Thyroid gland (tissue), 4 donors: ENCODE measurements around the gene ZNF726. TPM values are rescaled to one million over a fixed set of nuclear protein-coding genes. Genes with fewer than 3 reads are reported as not detected.
"Not testable (repeated sequence)": the region's sequence is repeated elsewhere in the genome, so short reads cannot be mapped to it uniquely, and the experiment has no call there.

Experiments used
- DNase-seq, 2 donors: peaks; one replicate each; pipeline ENCODE4 v3.0.0-alpha.2; 2019
- H3K27ac ChIP-seq, 3 donors: fragments of 200-600 bp; sonication (generic); 1 replicate in 2 of 3; 2 replicates in 1 of 3; pipeline ENCODE4 v1.5.1; 2016 to 2019; ENCODE audit warnings: mild to moderate bottlenecking in 1 of 3, moderate library complexity in 1 of 3
- H3K27me3 ChIP-seq: fragments of 200-600 bp; sonication (generic); one replicate; pipeline ENCODE4 v1.5.1; 2019
- H3K36me3 ChIP-seq, 2 donors: fragments of 200-600 bp; sonication (generic); one replicate each; pipeline ENCODE4 v1.5.1; 2016 to 2019
- H3K4me1 ChIP-seq, 2 donors: fragments of 200-600 bp; sonication (generic); one replicate each; pipeline ENCODE4 v1.5.1; 2017 to 2019
- H3K4me3 ChIP-seq, 3 donors: fragments of 200-600 bp; sonication (generic); replicated peaks in 1 of 3; 1 replicate in 2 of 3; 2 replicates in 1 of 3; pipeline ENCODE4 v1.5.1; 2016; ENCODE audit warnings: mild to moderate bottlenecking in 1 of 3
- H3K9me3 ChIP-seq: fragments of 200-600 bp; sonication (generic); one replicate; pipeline ENCODE4 v1.5.1; 2017
- POLR2A ChIP-seq, 2 donors: fragments of 450-650 bp; IDR thresholded peaks; one replicate each; pipeline ENCODE4 v1.6.1; 2017; ENCODE audit warnings: antibody characterized with exemption in 2 of 2, mild to moderate bottlenecking in 2 of 2, moderate library complexity in 1 of 2
- WGBS, 2 donors: methylation state at CpG; one replicate each; pipeline ENCODE4 v1.1.5; 2017; 5-methylcytosine and 5-hydroxymethylcytosine counted together
- intact Hi-C: fragments of 100-400 bp; cut with DNase I; formaldehyde crosslinking; loops from one replicate; pipeline ENCODE4 v1.15.1; 2023
- total RNA-seq, 4 donors: library from RNA; depleted of rRNA; stranded (reverse); fragments of >200 nt; gene quantifications; one replicate each; pipeline ENCODE4 v1.2.3, GENCODE V29; 2016
- TF ChIP-seq, protein P1 (sequence below), 6 experiments: fragments of 200-600 bp in 3 of 6; fragments of 450-650 bp in 3 of 6; sonication (generic) in 3 of 6; IDR thresholded peaks; one replicate each; pipeline ENCODE4 v1.5.1; 2016 to 2019; ENCODE audit warnings: antibody characterized with exemption in 6 of 6, mild to moderate bottlenecking in 2 of 6, inconsistent platforms in 1 of 6, moderate library complexity in 1 of 6

ZNF726 gene
- total RNA-seq, 4 donors from 2014 or later = 1.3 to 9.1 (median 5.2) TPM

GRCh38 chr19:23916991-23917390 lies 2.3 kb downstream of the ZNF726 start:
- intact Hi-C loops = no loop called here
- Histone ChIP-seq H3K4me3 (no peak overlapping the region), H3K9me3 (no peaks in the 10 kb centered on the region), H3K36me3 (no peaks in the 10 kb centered on the region), H3K27me3 (no peaks in the 10 kb centered on the region), H3K27ac (no peak overlapping the region), H3K4me1 (peaks cover 0 to 6% of the 10 kb centered on the region in 2 donors)
- TF ChIP-seq, protein P1, sequence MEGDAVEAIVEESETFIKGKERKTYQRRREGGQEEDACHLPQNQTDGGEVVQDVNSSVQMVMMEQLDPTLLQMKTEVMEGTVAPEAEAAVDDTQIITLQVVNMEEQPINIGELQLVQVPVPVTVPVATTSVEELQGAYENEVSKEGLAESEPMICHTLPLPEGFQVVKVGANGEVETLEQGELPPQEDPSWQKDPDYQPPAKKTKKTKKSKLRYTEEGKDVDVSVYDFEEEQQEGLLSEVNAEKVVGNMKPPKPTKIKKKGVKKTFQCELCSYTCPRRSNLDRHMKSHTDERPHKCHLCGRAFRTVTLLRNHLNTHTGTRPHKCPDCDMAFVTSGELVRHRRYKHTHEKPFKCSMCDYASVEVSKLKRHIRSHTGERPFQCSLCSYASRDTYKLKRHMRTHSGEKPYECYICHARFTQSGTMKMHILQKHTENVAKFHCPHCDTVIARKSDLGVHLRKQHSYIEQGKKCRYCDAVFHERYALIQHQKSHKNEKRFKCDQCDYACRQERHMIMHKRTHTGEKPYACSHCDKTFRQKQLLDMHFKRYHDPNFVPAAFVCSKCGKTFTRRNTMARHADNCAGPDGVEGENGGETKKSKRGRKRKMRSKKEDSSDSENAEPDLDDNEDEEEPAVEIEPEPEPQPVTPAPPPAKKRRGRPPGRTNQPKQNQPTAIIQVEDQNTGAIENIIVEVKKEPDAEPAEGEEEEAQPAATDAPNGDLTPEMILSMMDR (IDR thresholded peaks at IDR 0.05) = no peak
- TF ChIP-seq POLR2A (IDR thresholded peaks at IDR 0.05) = no peak
- DNase-seq = peak in 1 of 2 donors; percentile 4

DNA sequence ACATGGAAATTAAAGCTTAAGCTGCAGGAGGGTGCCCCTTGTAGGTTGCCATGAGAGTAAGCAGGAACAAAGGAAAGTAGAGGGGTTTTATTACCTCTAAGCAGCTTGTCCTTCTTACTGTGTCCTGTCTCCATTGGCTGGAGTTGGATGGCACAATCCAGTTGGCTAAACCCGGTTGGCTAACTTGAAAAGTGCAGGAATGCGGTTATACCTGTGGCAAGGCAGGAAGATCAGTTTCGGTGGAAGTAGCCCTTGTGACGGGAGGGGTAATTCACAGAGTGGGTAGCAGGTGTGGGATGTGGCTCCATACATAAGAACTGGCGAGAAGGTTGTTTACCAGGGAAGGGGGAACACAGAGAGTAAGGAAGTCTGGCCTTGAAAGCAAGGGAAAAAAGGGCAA lies 3.2 kb downstream of the ZNF726 start:
- H3K27me3 ChIP-seq = no peaks in the 10 kb centered on the region
- TF ChIP-seq, protein P1 (IDR thresholded peaks at IDR 0.05) = no peak
- TF ChIP-seq POLR2A (IDR thresholded peaks at IDR 0.05) = peak in 1 of 2 donors; percentile 39
- no peaks in the 10 kb centered on the region for H3K36me3 ChIP-seq
- 48 to 53% methylated on average over 5 of the region's 5 CpGs for whole genome bisulfite sequencing, 2 donors
- H3K4me3 ChIP-seq = no peak overlapping the region
- no peak overlapping the region for H3K27ac ChIP-seq
- intact Hi-C loops = no loop called here
- H3K4me1 ChIP-seq = peaks cover 0 to 6% of the 10 kb centered on the region in 2 donors
- H3K9me3 ChIP-seq = no peaks in the 10 kb centered on the region
- peak; percentile 47 to 65 for DNase-seq

GRCh38 chr19:23925285-23925684 lies 10.6 kb downstream of the ZNF726 start:
- Histone ChIP-seq H3K27me3 (no peaks in the 10 kb centered on the region), H3K36me3 (no peaks in the 10 kb centered on the region), H3K9me3 (no peaks in the 10 kb centered on the region), H3K27ac (no peak overlapping the region), H3K4me3 (no peak overlapping the region), H3K4me1 (no peaks in the 10 kb centered on the region)
- 96 to 97% methylated on average over 5 of the region's 5 CpGs for WGBS, 2 donors
- intact Hi-C loops = no loop called here
- DNase-seq = no peak
- TF ChIP-seq, protein P1 (IDR thresholded peaks at IDR 0.05) = no peak
- no peak for TF ChIP-seq POLR2A (IDR thresholded peaks at IDR 0.05)

DNA sequence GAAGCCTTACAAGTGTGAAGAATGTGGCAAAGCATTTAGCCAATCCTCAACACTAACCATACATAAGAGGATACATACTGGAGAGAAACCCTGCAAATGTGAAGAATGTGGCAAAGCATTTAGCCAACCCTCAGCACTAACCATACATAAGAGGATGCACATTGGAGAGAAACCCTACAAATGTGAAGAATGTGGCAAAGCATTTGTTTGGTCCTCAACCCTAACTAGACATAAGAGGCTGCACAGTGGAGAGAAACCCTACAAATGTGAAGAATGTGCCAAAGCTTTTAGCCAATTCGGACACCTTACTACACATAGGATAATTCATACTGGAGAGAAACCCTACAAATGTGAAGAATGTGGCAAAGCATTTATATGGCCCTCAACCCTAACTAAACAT lies 18.2 kb downstream of the ZNF726 start:
- TF ChIP-seq, protein P1 (IDR thresholded peaks at IDR 0.05) = no peak
- TF ChIP-seq POLR2A (IDR thresholded peaks at IDR 0.05) = no peak
- Histone ChIP-seq H3K27me3 (no peaks in the 10 kb centered on the region), H3K9me3 (no peaks in the 10 kb centered on the region), H3K4me1 (no peaks in the 10 kb centered on the region), H3K27ac (no peak overlapping the region), H3K36me3 (no peaks in the 10 kb centered on the region), H3K4me3 (no peak overlapping the region)
- intact Hi-C loops = no loop called here
- 39 to 97% methylated on average over 1 of the region's 1 CpG for WGBS, 2 donors
- DNase-seq = no peak

DNA sequence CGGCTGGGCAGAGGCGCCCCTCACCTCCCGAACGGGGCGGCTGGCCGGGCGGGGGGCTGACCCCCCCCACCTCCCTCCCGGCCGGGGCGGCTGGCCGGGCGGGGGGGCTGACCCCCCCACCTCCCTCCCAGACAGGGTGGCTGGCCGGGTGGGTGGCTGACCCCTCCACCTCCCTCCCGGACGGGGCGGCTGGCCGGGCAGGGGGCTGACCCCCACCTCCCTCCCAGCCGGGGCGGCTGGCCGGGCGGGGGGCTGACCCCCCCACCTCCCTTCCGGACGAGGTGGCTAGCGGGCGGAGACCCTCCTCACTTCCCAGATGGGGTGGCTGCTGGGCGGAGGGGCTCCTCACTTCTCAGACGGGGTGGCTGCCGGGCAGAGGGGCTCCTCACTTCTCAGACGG lies 22.3 kb downstream of the ZNF726 start:
- DNase-seq, H3K36me3 ChIP-seq, H3K4me3 ChIP-seq, H3K4me1 ChIP-seq, H3K9me3 ChIP-seq, H3K27me3 ChIP-seq, intact Hi-C loops, H3K27ac ChIP-seq: not testable (repeated sequence)
- 88 to 97% methylated on average over 3 to 12 of the region's 29 CpGs for WGBS, 2 donors

DNA sequence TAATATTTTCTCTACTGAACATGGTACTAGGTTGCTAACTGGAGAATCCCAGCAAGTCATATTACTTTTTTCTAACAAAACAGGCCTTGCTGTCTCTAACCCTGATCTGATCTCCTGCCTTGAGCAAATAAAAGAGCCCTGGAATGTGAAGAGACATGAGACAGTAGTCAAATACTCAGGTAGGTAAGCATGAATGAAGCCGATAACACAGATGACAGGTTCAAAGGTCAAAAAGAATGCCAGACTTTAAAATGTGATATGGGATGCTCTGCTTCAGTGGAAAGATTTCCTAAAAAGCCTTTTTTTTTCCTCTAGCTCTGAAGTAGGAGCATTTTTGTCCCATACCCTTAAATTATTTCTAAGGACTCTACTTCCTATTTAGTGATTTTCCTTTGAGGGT lies 28.7 kb downstream of the ZNF726 start:
- no peak for DNase-seq
- Histone ChIP-seq H3K4me1 (no peaks in the 10 kb centered on the region), H3K27ac (no peak overlapping the region), H3K36me3 (no peaks in the 10 kb centered on the region), H3K4me3 (no peak overlapping the region), H3K9me3 (no peaks in the 10 kb centered on the region), H3K27me3 (no peaks in the 10 kb centered on the region)
- TF ChIP-seq, protein P1 (IDR thresholded peaks at IDR 0.05) = no peak
- TF ChIP-seq POLR2A (IDR thresholded peaks at IDR 0.05) = no peak
- 80% methylated on average over 1 of the region's 1 CpG for WGBS, 2 donors
- intact Hi-C loops = no loop called here
